Measurements from ENCODE around the gene DHRS7B.

- TF ChIP-seq POLR2A (IDR thresholded peaks at IDR 0.05), result no peak
- no peak for TF ChIP-seq POLR2AphosphoS5 (IDR thresholded peaks at IDR 0.05)
These were observed 109.2 kb downstream of the DHRS7B start for GRCh38 chr17:21235921-21236320.

All from transverse colon (tissue), 3 donors.